Measurements from ENCODE around the gene METAP2.

Gene METAP2

GRCh38 chr12:95545731-95546490 is 72.0 kb downstream of the METAP2 start:
- DNase-seq (ENCODE audit: insufficient read length, low spot score) (no peak), FAIRE-seq (no peak)
- TF ChIP-seq POLR2AphosphoS5 (IDR thresholded peaks at IDR 0.05; ENCODE audit: low read depth, low read length) (no peak), TAF1 (IDR thresholded peaks at IDR 0.05; ENCODE audit: low read depth, low read length) (no peak), POLR2A (IDR thresholded peaks at IDR 0.05; ENCODE audit: low read depth, low read length) (no peak), PAX5 (IDR thresholded peaks at IDR 0.05; ENCODE audit: insufficient read depth, low read length, severe bottlenecking) (no peak), POU2F2 (IDR thresholded peaks at IDR 0.05; ENCODE audit: low read depth, low read length) (no peak), SPI1 (IDR thresholded peaks at IDR 0.05; ENCODE audit: low read depth, low read length) (no peak)

GRCh38 chr12:95546491-95546813 is 72.5 kb downstream of the METAP2 start:
- DNase-seq (ENCODE audit: insufficient read length, low spot score) (no peak), FAIRE-seq (no peak)
- TF ChIP-seq POLR2A (IDR thresholded peaks at IDR 0.05; ENCODE audit: low read depth, low read length) (no peak), PAX5 (IDR thresholded peaks at IDR 0.05; ENCODE audit: insufficient read depth, low read length, severe bottlenecking) (no peak), TAF1 (IDR thresholded peaks at IDR 0.05; ENCODE audit: low read depth, low read length) (no peak), POLR2AphosphoS5 (IDR thresholded peaks at IDR 0.05; ENCODE audit: low read depth, low read length) (no peak), POU2F2 (IDR thresholded peaks at IDR 0.05; ENCODE audit: low read depth, low read length) (no peak), SPI1 (IDR thresholded peaks at IDR 0.05; ENCODE audit: low read depth, low read length) (no peak)

- TF ChIP-seq POU2F2 (IDR thresholded peaks at IDR 0.05; ENCODE audit: low read depth, low read length) (no peak), POLR2A (IDR thresholded peaks at IDR 0.05; ENCODE audit: low read depth, low read length) (no peak), TAF1 (IDR thresholded peaks at IDR 0.05; ENCODE audit: low read depth, low read length) (no peak), POLR2AphosphoS5 (IDR thresholded peaks at IDR 0.05; ENCODE audit: low read depth, low read length) (no peak), SPI1 (IDR thresholded peaks at IDR 0.05; ENCODE audit: low read depth, low read length) (no peak), PAX5 (IDR thresholded peaks at IDR 0.05; ENCODE audit: insufficient read depth, low read length, severe bottlenecking) (no peak)
- FAIRE-seq, result no peak
Measured at GRCh38 chr12:95547522-95548055, 73.6 kb downstream of the METAP2 start.

GRCh38 chr12:95548056-95548538 is 74.1 kb downstream of the METAP2 start:
- no peak for FAIRE-seq

More at GRCh38 chr12:95547522-95548055, 73.6 kb downstream of the METAP2 start:
- no peak for DNase-seq (ENCODE audit: insufficient read length, low spot score)

GRCh38 chr12:95548539-95549391 is 74.8 kb downstream of the METAP2 start:
- peak; percentile 59 for DNase-seq (ENCODE audit: insufficient read length, low spot score)
- peak; percentile 78 for FAIRE-seq
- TF ChIP-seq TAF1 (IDR thresholded peaks at IDR 0.05; ENCODE audit: low read depth, low read length), result no peak
- TF ChIP-seq POU2F2 (IDR thresholded peaks at IDR 0.05; ENCODE audit: low read depth, low read length), result no peak
- no peak for TF ChIP-seq POLR2A (IDR thresholded peaks at IDR 0.05; ENCODE audit: low read depth, low read length)
- TF ChIP-seq SPI1 (IDR thresholded peaks at IDR 0.05; ENCODE audit: low read depth, low read length), result no peak
- no peak for TF ChIP-seq PAX5 (IDR thresholded peaks at IDR 0.05; ENCODE audit: insufficient read depth, low read length, severe bottlenecking)
- TF ChIP-seq POLR2AphosphoS5 (IDR thresholded peaks at IDR 0.05; ENCODE audit: low read depth, low read length), result no peak

More at GRCh38 chr12:95548056-95548538, 74.1 kb downstream of the METAP2 start:
- DNase-seq (ENCODE audit: insufficient read length, low spot score), result peak; percentile 20
- no peak for TF ChIP-seq TAF1 (IDR thresholded peaks at IDR 0.05; ENCODE audit: low read depth, low read length)
- TF ChIP-seq SPI1 (IDR thresholded peaks at IDR 0.05; ENCODE audit: low read depth, low read length), result no peak
- TF ChIP-seq POU2F2 (IDR thresholded peaks at IDR 0.05; ENCODE audit: low read depth, low read length), result no peak
- no peak for TF ChIP-seq PAX5 (IDR thresholded peaks at IDR 0.05; ENCODE audit: insufficient read depth, low read length, severe bottlenecking)
- no peak for TF ChIP-seq POLR2AphosphoS5 (IDR thresholded peaks at IDR 0.05; ENCODE audit: low read depth, low read length)

DNA sequence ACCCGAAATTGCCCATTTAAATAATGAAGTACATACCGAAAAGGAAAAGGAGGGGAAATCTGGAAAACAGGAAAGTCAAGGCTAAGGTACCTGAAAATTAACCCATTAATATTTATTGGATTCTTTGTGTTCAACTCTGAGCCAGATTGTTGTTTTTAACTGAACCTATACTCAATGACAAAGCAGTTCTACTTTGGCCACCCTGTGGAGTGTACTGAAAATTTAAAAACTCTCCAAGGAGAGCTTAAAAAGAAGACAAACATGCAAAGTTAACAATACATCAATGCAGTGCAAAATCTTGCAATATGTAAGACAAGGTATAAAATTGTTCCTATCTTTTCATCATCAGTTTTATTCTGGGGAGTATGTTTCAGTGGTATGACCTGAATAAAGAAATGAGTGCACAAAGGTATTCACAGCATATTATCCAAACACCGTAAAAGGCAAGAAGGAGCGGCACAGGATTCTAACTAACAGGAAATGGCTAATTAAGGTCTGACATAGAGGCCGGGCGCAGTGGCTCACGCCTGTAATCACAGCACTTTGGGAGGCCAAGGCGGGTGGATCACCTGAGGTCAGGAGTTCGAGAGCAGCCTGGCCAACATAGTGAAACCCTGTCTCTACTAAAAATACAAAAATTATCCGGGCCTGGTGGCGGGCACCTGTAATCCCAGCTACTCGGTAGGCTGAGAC is 75.6 kb downstream of the METAP2 start:
- no peak for DNase-seq (ENCODE audit: insufficient read length, low spot score)
- TF ChIP-seq PAX5 (IDR thresholded peaks at IDR 0.05; ENCODE audit: insufficient read depth, low read length, severe bottlenecking) (no peak), POLR2AphosphoS5 (IDR thresholded peaks at IDR 0.05; ENCODE audit: low read depth, low read length) (no peak), SPI1 (IDR thresholded peaks at IDR 0.05; ENCODE audit: low read depth, low read length) (no peak), POU2F2 (IDR thresholded peaks at IDR 0.05; ENCODE audit: low read depth, low read length) (no peak), POLR2A (IDR thresholded peaks at IDR 0.05; ENCODE audit: low read depth, low read length) (no peak), TAF1 (IDR thresholded peaks at IDR 0.05; ENCODE audit: low read depth, low read length) (no peak)
- FAIRE-seq, result no peak

GRCh38 chr12:95551305-95551704 is 77.4 kb downstream of the METAP2 start, which contains the start of gene USP44:
Gene USP44 (minus strand): TSS chr12:95551476. CDS start chr12:95534256, 17,220 bp downstream.
- FAIRE-seq (no peak), DNase-seq (ENCODE audit: insufficient read length, low spot score) (no peak)
- no peak for TF ChIP-seq POU2F2 (IDR thresholded peaks at IDR 0.05; ENCODE audit: low read depth, low read length)
- TF ChIP-seq SPI1 (IDR thresholded peaks at IDR 0.05; ENCODE audit: low read depth, low read length), result no peak
- TF ChIP-seq POLR2A (IDR thresholded peaks at IDR 0.05; ENCODE audit: low read depth, low read length), result no peak
- no peak for TF ChIP-seq TAF1 (IDR thresholded peaks at IDR 0.05; ENCODE audit: low read depth, low read length)

- FAIRE-seq, result no peak
- TF ChIP-seq POU2F2 (IDR thresholded peaks at IDR 0.05; ENCODE audit: low read depth, low read length) (no peak), TAF1 (IDR thresholded peaks at IDR 0.05; ENCODE audit: low read depth, low read length) (no peak), POLR2AphosphoS5 (IDR thresholded peaks at IDR 0.05; ENCODE audit: low read depth, low read length) (no peak), PAX5 (IDR thresholded peaks at IDR 0.05; ENCODE audit: insufficient read depth, low read length, severe bottlenecking) (no peak), POLR2A (IDR thresholded peaks at IDR 0.05; ENCODE audit: low read depth, low read length) (no peak)
- no peak for DNase-seq (ENCODE audit: insufficient read length, low spot score)
Measured at GRCh38 chr12:95551913-95552516, 78.1 kb downstream of the METAP2 start.

Data from GM12891 (cell line).